Tibial nerve (tissue), 4 donors: ENCODE results near the gene TMEFF1. TPM values are rescaled to one million over a fixed set of nuclear protein-coding genes. Genes with fewer than 3 reads are reported as not detected.
"Not testable (repeated sequence)": the region's sequence is repeated elsewhere in the genome, so short reads cannot be mapped to it uniquely, and the experiment has no call there.

Experiments used
- DNase-seq, 2 donors: peaks; one replicate each; pipeline ENCODE4 v3.0.0-alpha.2; 2019; ENCODE audit warnings: low spot score in 2 of 2
- H3K27ac ChIP-seq, 4 donors: fragments of 200-600 bp; sonication (generic) in 3 of 4; one replicate each; pipeline ENCODE4 v1.5.1; 2017 to 2019; ENCODE audit warnings: mild to moderate bottlenecking in 1 of 4
- H3K27me3 ChIP-seq, 2 donors: fragments of 200-600 bp; sonication (generic) in 1 of 2; one replicate each; pipeline versions ENCODE4 v1.5.1 to v1.6.0; 2017 to 2019
- H3K36me3 ChIP-seq, 3 donors: fragments of 200-600 bp; sonication (generic); one replicate each; pipeline ENCODE4 v1.5.1; 2018 to 2019
- H3K4me1 ChIP-seq, 4 donors: fragments of 200-600 bp; sonication (generic) in 3 of 4; one replicate each; pipeline ENCODE4 v1.5.1; 2017 to 2019
- H3K4me3 ChIP-seq, 4 donors: fragments of 200-600 bp; sonication (generic) in 3 of 4; one replicate each; pipeline ENCODE4 v1.5.1; 2017 to 2019; ENCODE audit warnings: mild to moderate bottlenecking in 1 of 4, moderate library complexity in 1 of 4
- H3K9me3 ChIP-seq, 4 donors: fragments of 200-600 bp; sonication (generic) in 3 of 4; one replicate each; pipeline ENCODE4 v1.5.1; 2017 to 2019
- EP300 ChIP-seq, 2 donors: sonication (generic); formaldehyde crosslinking; IDR thresholded peaks; one replicate each; pipeline ENCODE4 v1.6.1; 2017; ENCODE audit warnings: antibody characterized with exemption in 2 of 2, mild to moderate bottlenecking in 1 of 2
- POLR2A ChIP-seq, 2 donors: fragments of 450-650 bp; IDR thresholded peaks; one replicate each; pipeline ENCODE4 v1.6.1; 2017; ENCODE audit warnings: antibody characterized with exemption in 2 of 2, mild to moderate bottlenecking in 2 of 2, moderate library complexity in 2 of 2
- WGBS, 2 donors: methylation state at CpG; one replicate each; pipeline ENCODE4 v1.1.5; 2018; 5-methylcytosine and 5-hydroxymethylcytosine counted together
- total RNA-seq, 4 donors: library from RNA; depleted of rRNA; stranded (reverse); fragments of >200 nt; gene quantifications; one replicate each; pipeline ENCODE4 v1.1.0, GENCODE V29; 2016
- TF ChIP-seq, protein P1 (sequence below), 5 experiments: fragments of 200-600 bp in 3 of 5; fragments of 450-650 bp in 2 of 5; sonication (generic) in 3 of 5; IDR thresholded peaks; one replicate each; pipeline ENCODE4 v1.5.1; 2016 to 2019; ENCODE audit warnings: antibody characterized with exemption in 5 of 5, mild to moderate bottlenecking in 3 of 5, moderate library complexity in 2 of 5

The TMEFF1 gene
- total RNA-seq, 4 donors from 2014 or later, result 0.42 to 1.6 TPM; not detected in 2

DNA sequence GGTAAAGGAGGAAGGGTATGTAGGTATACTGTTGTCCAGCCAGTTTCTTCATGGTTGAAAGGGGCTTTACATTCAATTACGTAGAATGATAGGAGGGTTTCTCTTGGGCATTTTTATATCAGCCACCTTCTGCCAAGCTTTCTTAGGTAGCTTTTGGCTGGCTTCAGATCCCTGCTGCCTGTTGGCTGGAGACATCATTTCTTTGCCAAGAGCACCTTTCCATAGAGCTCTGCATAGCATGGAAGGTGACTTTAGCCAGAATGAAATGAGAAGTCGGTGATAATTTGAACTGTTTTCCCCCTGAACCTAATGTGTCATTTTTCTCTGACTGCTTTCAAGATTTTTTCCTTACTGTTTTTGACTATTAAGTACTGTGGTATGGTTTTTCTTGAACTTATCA is 26.9 kb downstream of the TMEFF1 start:
- Histone ChIP-seq H3K36me3 (no peaks in the 10 kb centered on the region), H3K4me1 (no peaks in the 10 kb centered on the region), H3K27me3 (no peaks in the 10 kb centered on the region), H3K9me3 (no peaks in the 10 kb centered on the region), H3K4me3 (no peak overlapping the region), H3K27ac (no peak overlapping the region)
- TF ChIP-seq POLR2A (IDR thresholded peaks at IDR 0.05) (no peak), EP300 (IDR thresholded peaks at IDR 0.05) (no peak)
- TF ChIP-seq, protein P1, sequence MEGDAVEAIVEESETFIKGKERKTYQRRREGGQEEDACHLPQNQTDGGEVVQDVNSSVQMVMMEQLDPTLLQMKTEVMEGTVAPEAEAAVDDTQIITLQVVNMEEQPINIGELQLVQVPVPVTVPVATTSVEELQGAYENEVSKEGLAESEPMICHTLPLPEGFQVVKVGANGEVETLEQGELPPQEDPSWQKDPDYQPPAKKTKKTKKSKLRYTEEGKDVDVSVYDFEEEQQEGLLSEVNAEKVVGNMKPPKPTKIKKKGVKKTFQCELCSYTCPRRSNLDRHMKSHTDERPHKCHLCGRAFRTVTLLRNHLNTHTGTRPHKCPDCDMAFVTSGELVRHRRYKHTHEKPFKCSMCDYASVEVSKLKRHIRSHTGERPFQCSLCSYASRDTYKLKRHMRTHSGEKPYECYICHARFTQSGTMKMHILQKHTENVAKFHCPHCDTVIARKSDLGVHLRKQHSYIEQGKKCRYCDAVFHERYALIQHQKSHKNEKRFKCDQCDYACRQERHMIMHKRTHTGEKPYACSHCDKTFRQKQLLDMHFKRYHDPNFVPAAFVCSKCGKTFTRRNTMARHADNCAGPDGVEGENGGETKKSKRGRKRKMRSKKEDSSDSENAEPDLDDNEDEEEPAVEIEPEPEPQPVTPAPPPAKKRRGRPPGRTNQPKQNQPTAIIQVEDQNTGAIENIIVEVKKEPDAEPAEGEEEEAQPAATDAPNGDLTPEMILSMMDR (IDR thresholded peaks at IDR 0.05), result no peak
- DNase-seq, result no peak
- WGBS, 2 donors, result 91 to 97% methylated on average over 2 of the region's 2 CpGs

DNA sequence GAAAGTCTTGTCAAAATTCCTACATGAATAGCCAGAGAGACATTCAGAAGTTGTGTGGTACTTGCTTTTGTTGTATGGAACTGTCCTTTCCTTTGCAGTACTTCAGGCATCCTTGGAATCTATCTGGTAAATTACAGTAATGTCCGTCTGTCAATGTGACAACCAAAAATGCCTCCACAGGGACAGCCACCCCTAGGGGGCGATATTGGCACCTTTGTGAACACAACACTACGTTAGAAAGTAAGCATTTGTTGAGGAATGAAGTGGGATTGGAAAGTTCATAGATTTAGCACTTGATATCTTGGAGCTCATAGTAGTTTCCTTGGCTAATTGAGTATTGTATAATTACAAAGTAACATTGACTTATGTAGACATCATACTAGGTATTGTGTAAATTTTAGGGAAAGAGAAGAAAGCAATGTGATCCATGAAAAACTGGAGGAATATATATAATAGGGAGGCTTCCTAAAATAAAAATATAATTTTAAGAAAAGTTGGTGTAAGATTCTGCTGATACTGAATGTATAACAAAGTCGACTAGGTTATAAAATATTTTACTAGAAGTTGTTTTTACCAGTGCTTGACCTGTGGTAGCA is 32.7 kb downstream of the TMEFF1 start:
- H3K27ac ChIP-seq, result no peak overlapping the region
- no peaks in the 10 kb centered on the region for H3K27me3 ChIP-seq
- 41 to 52% methylated on average over 4 of the region's 4 CpGs for WGBS, 2 donors
- peak in 1 of 2 donors; percentile 33 for DNase-seq
- TF ChIP-seq POLR2A (IDR thresholded peaks at IDR 0.05), result no peak
- TF ChIP-seq, protein P1 (IDR thresholded peaks at IDR 0.05), result peak in 3 of 5 experiments; percentile 14 to 35 (median 26)
- TF ChIP-seq EP300 (IDR thresholded peaks at IDR 0.05), result no peak
- no peaks in the 10 kb centered on the region for H3K9me3 ChIP-seq
- H3K4me1 ChIP-seq, result no peaks in the 10 kb centered on the region
- no peak overlapping the region for H3K4me3 ChIP-seq
- H3K36me3 ChIP-seq, result peaks cover 0 to 5% (median 0%) of the 10 kb centered on the region in 3 donors

DNA sequence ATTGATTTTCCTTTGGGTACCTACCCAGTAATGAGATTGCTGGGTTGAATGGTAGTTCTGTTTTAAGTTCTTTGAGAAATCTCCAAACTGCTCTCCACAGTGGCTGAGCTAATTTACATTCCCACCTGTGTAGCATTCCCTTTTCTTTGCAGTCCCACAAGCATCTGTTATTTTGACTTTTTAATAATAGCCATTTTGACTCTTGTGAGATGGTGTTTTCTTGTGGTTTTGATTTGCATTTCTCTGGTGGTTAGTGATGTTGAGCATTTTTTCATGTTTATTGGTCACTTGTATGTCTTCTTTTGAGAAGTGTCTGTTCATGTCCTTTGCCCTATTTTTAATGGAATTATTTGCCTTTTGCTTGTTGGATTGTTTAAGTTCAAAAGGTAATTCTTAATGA is 34.4 kb downstream of the TMEFF1 start:
- DNase-seq, H3K4me3 ChIP-seq, H3K27me3 ChIP-seq, H3K4me1 ChIP-seq, H3K27ac ChIP-seq, H3K36me3 ChIP-seq, H3K9me3 ChIP-seq: not testable (repeated sequence)

DNA sequence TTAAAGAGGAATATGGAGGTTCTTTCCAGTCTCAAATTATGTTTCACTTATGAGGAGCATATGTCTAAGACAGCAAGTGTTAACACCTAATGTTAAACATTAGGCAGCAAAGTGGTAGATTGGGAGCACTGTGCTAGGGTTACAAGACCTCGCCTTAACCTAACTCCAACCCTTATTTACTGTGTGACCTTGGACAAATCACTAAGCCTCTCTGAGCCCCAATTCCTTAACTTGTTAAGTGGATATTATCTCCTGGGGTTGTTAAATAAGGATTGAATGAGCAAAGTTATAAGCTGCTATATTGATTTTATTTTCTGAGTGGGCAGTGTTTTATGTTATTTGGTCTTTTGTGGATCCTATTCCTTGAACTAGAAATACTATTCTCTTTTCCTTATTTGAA is 38.3 kb downstream of the TMEFF1 start:
- Histone ChIP-seq H3K4me1 (no peaks in the 10 kb centered on the region), H3K36me3 (peaks cover 0 to 5% (median 0%) of the 10 kb centered on the region in 3 donors), H3K27me3 (no peaks in the 10 kb centered on the region), H3K9me3 (no peaks in the 10 kb centered on the region), H3K27ac (no peak overlapping the region), H3K4me3 (no peak overlapping the region)
- no peak for DNase-seq
- WGBS, 2 donors, result 93 to 100% methylated on average over 1 of the region's 1 CpG
- TF ChIP-seq, protein P1 (IDR thresholded peaks at IDR 0.05), result no peak
- TF ChIP-seq POLR2A (IDR thresholded peaks at IDR 0.05) (no peak), EP300 (IDR thresholded peaks at IDR 0.05) (no peak)

DNA sequence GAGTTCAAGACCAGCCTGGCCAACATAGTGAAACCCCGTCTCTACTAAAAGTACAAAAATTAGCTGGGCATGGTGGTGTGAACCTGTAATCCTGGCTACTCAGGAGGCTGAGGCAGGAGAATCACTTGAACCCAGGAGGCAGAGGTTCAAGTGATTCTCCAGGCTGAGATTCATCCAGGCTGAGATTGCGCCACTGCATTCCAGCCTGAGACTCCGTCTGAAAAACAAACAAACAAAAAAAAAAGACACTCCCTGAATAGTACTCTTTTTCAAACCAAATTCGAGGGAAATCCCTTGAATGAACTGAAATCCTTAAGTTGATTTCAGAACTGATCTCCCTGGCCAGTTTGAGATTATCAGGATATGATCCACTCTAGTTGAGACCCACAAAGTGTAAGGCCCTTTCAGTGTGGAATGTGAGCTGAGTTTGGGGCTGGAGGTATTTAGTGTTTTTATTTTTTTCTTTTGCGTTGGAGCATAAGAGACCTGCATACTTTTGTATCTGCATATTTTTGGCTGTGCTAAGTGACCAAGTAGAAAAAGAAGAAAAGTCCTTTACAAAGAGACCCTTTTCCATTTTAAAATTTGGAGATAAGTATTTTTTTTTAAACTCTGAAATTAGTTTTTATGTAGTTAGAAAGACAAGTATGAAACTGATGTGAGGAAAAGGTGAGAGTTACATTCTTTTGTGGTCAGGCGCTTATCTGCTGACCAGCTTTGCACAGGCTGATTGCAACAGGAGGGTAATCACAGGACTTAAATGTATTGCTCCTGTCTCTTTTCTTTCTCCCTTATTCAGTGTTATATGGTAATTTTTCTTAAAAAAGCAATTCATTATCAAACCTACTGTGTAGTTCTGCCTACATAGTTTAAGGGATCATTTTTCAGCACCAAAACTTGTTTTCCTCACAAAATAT is 42.9 kb downstream of the TMEFF1 start:
- no peak for DNase-seq
- 54 to 63% methylated on average over 6 of the region's 6 CpGs for WGBS, 2 donors
- Histone ChIP-seq H3K27me3 (no peaks in the 10 kb centered on the region), H3K4me1 (no peaks in the 10 kb centered on the region), H3K9me3 (no peaks in the 10 kb centered on the region), H3K27ac (no peak overlapping the region), H3K36me3 (no peaks in the 10 kb centered on the region), H3K4me3 (no peak overlapping the region)
- TF ChIP-seq EP300 (IDR thresholded peaks at IDR 0.05) (no peak), POLR2A (IDR thresholded peaks at IDR 0.05) (no peak)
- TF ChIP-seq, protein P1 (IDR thresholded peaks at IDR 0.05), result no peak
